ENCODE results near the gene TBX1. TPM values are rescaled to one million over a fixed set of nuclear protein-coding genes. Genes with fewer than 3 reads are reported as not detected.
"Not testable (repeated sequence)": the region's sequence is repeated elsewhere in the genome, so short reads cannot be mapped to it uniquely, and the experiment has no call there.

Gene TBX1
- total RNA-seq, 1 experiment from 2014 or later: 0.08 TPM

GRCh38 chr22:19767427-19768341 is 7.1 kb downstream of the TBX1 start:
- no peak for DNase-seq (ENCODE audit: low read depth, low spot score)
- in situ Hi-C loops (cut with HindIII; ENCODE audit: low pct_unique_long_range_greater_than_20kb, low sequenced_read_pairs): no loop called here

GRCh38 chr22:19769393-19769715 is 8.8 kb downstream of the TBX1 start:
- DNase-seq (ENCODE audit: low read depth, low spot score): no peak
- in situ Hi-C loops (cut with HindIII; ENCODE audit: low pct_unique_long_range_greater_than_20kb, low sequenced_read_pairs): no loop called here

GRCh38 chr22:19770349-19771220 is 10.0 kb downstream of the TBX1 start:
- no peak for DNase-seq (ENCODE audit: low read depth, low spot score)
- in situ Hi-C loops (cut with HindIII; ENCODE audit: low pct_unique_long_range_greater_than_20kb, low sequenced_read_pairs): no loop called here

- in situ Hi-C loops (cut with HindIII; ENCODE audit: low pct_unique_long_range_greater_than_20kb, low sequenced_read_pairs): no loop called here
- no peak for DNase-seq (ENCODE audit: low read depth, low spot score)
Measured at GRCh38 chr22:19772422-19772672, 11.8 kb downstream of the TBX1 start.

GRCh38 chr22:19772673-19773469 is 12.3 kb downstream of the TBX1 start:
- DNase-seq (ENCODE audit: low read depth, low spot score): no peak
- in situ Hi-C loops (cut with HindIII; ENCODE audit: low pct_unique_long_range_greater_than_20kb, low sequenced_read_pairs): no loop called here

- no peak for DNase-seq (ENCODE audit: low read depth, low spot score)
- in situ Hi-C loops (cut with HindIII; ENCODE audit: low pct_unique_long_range_greater_than_20kb, low sequenced_read_pairs): no loop called here
Measured at GRCh38 chr22:19773470-19774040, 13.0 kb downstream of the TBX1 start.

GRCh38 chr22:19774628-19775027 is 14.1 kb downstream of the TBX1 start:
- in situ Hi-C loops (cut with HindIII; ENCODE audit: low pct_unique_long_range_greater_than_20kb, low sequenced_read_pairs): no loop called here
- DNase-seq (ENCODE audit: low read depth, low spot score): no peak

GRCh38 chr22:19775496-19776325 is 15.1 kb downstream of the TBX1 start:
- no peak for DNase-seq (ENCODE audit: low read depth, low spot score)
- in situ Hi-C loops (cut with HindIII; ENCODE audit: low pct_unique_long_range_greater_than_20kb, low sequenced_read_pairs): no loop called here

GRCh38 chr22:19776433-19777031 is 16.0 kb downstream of the TBX1 start:
- in situ Hi-C loops (cut with HindIII; ENCODE audit: low pct_unique_long_range_greater_than_20kb, low sequenced_read_pairs): no loop called here
- no peak for DNase-seq (ENCODE audit: low read depth, low spot score)

- in situ Hi-C loops (cut with HindIII; ENCODE audit: low pct_unique_long_range_greater_than_20kb, low sequenced_read_pairs); DNase-seq (ENCODE audit: low read depth, low spot score): not testable (repeated sequence)
Measured at GRCh38 chr22:19777192-19777591, 16.6 kb downstream of the TBX1 start.

- in situ Hi-C loops (cut with HindIII; ENCODE audit: low pct_unique_long_range_greater_than_20kb, low sequenced_read_pairs): no loop called here
- no peak for DNase-seq (ENCODE audit: low read depth, low spot score)
Measured at GRCh38 chr22:19779011-19779421, 18.4 kb downstream of the TBX1 start.

- peak; percentile 62 for DNase-seq (ENCODE audit: low read depth, low spot score)
- in situ Hi-C loops (cut with HindIII; ENCODE audit: low pct_unique_long_range_greater_than_20kb, low sequenced_read_pairs): no loop called here
Measured at GRCh38 chr22:19779685-19780268, 19.2 kb downstream of the TBX1 start.

GRCh38 chr22:19782533-19782932 is 22.0 kb downstream of the TBX1 start:
- in situ Hi-C loops (cut with HindIII; ENCODE audit: low pct_unique_long_range_greater_than_20kb, low sequenced_read_pairs): no loop called here

GRCh38 chr22:19783586-19784383 is 23.2 kb downstream of the TBX1 start:
- no peak for DNase-seq (ENCODE audit: low read depth, low spot score)
- in situ Hi-C loops (cut with HindIII; ENCODE audit: low pct_unique_long_range_greater_than_20kb, low sequenced_read_pairs): no loop called here

More at GRCh38 chr22:19782533-19782932, 22.0 kb downstream of the TBX1 start:
- DNase-seq (ENCODE audit: low read depth, low spot score): no peak

- no peak for DNase-seq (ENCODE audit: low read depth, low spot score)
- in situ Hi-C loops (cut with HindIII; ENCODE audit: low pct_unique_long_range_greater_than_20kb, low sequenced_read_pairs): no loop called here
Measured at GRCh38 chr22:19784384-19785175, 24.0 kb downstream of the TBX1 start.
